HL-60 (cell line): ENCODE results near the gene HES7.

ENCODE experiments used
- CTCF ChIP-seq: IDR thresholded peaks from one replicate; pipeline ENCODE4 v1.5.1; 2011; ENCODE audit warnings: low read length, control low read depth, inconsistent platforms; ENCODE audit not compliant: insufficient read depth
- POLR2AphosphoS5 ChIP-seq: IDR thresholded peaks from 2 replicates; pipeline ENCODE4 v1.6.1; 2012; ENCODE audit warnings: low read depth
- REST ChIP-seq: IDR thresholded peaks from 2 replicates; pipeline ENCODE4 v1.6.1; 2012; ENCODE audit warnings: low read depth; ENCODE audit not compliant: insufficient replicate concordance
- SPI1 ChIP-seq: IDR thresholded peaks from 2 replicates; pipeline ENCODE4 v1.6.1; 2012; ENCODE audit warnings: low read depth, mild to moderate bottlenecking, borderline replicate concordance

DNA sequence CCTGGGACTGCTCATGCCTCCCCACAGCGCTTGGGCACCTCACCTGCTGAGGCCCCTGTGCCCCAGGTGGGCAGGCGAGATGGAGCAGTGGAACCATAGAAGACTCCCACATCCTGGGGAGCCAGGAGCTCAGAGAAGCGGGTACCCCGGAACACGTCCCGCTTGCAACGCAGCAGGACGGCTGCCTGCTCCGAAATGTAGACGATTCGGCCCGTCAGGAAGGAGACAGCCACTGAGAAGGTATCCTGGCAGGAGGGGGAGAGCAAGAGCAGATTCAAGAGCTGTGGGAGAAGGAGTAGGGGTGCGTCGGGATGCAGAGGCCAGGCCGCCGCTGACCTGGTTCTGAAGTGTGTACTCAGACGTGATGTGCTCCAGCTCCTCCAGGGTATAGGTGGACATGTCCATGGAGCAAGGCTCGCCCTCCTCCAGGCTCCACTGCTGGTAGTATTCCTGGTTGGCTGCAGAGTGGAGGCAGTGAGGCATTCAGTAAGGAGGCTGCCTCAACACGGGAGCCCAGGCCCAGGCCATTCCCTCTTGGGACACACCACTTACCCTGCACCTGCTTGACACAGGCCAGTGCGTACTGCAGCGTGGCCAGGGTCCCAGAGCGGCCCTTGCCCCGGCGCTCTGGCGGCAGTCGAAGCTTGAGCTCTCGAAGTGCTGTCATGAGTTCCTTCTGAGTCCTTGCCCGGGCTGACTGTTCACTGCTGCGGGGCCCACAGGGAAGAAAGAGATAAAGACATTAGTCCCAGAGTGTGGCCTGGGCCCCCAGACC lies 25.7 kb upstream of the HES7 start:
- TF ChIP-seq CTCF (no peak), REST (no peak), POLR2AphosphoS5 (no peak), SPI1 (no peak)
